Esophagus (tissue), 2 donors: ENCODE results near the gene ANKRD27. TPM values are rescaled to one million over a fixed set of nuclear protein-coding genes. Genes with fewer than 3 reads are reported as not detected.
A peak's percentile ranks its signal among the peaks of the same experiment; 100 is the strongest.
"Not testable (repeated sequence)": the region's sequence is repeated elsewhere in the genome, so short reads cannot be mapped to it uniquely, and the experiment has no call there.

Source experiments
- H3K27ac ChIP-seq, 2 donors: one replicate each; pipeline ENCODE4 v1.5.1; 2013; ENCODE audit warnings: low read depth in 2 of 2, mild to moderate bottlenecking in 2 of 2, inconsistent platforms in 1 of 2, low read length in 1 of 2, moderate library complexity in 1 of 2
- H3K27me3 ChIP-seq, 2 donors: one replicate each; pipeline ENCODE4 v1.6.1; 2013; ENCODE audit warnings: low read length in 2 of 2, control low read depth in 1 of 2, mild to moderate bottlenecking in 1 of 2; ENCODE audit not compliant: insufficient read depth in 2 of 2, control insufficient read depth in 1 of 2
- H3K36me3 ChIP-seq, 2 donors: one replicate each; pipeline ENCODE4 v1.6.1; 2013; ENCODE audit warnings: low read length in 1 of 2; ENCODE audit not compliant: control insufficient read depth in 2 of 2, insufficient read depth in 2 of 2
- H3K4me1 ChIP-seq, 2 donors: one replicate each; pipeline ENCODE4 v1.6.1; 2013; ENCODE audit warnings: low read length in 1 of 2; ENCODE audit not compliant: control insufficient read depth in 2 of 2, insufficient read depth in 2 of 2
- H3K4me3 ChIP-seq, 2 donors: one replicate each; pipeline ENCODE4 v1.5.1; 2013; ENCODE audit warnings: low read length in 2 of 2, mild to moderate bottlenecking in 2 of 2, low read depth in 1 of 2, moderate library complexity in 1 of 2
- H3K9me3 ChIP-seq, 2 donors: one replicate each; pipeline ENCODE4 v1.6.1; 2013; ENCODE audit warnings: mild to moderate bottlenecking in 2 of 2, low read depth in 1 of 2, low read length in 1 of 2, moderate library complexity in 1 of 2; ENCODE audit not compliant: control insufficient read depth in 2 of 2, insufficient read depth in 1 of 2
- WGBS, 2 donors: extraction: QIAGEN DNeasy Blood & Tissue Kit; methylation state at CpG; one replicate each; pipeline ENCODE4 v1.1.7; 2013; 5-methylcytosine and 5-hydroxymethylcytosine counted together
- polyA plus RNA-seq, 2 donors: library from polyadenylated mRNA; stranded (reverse); fragments of 200-250 nt; gene quantifications; one replicate each; pipeline ENCODE4 v1.2.3, GENCODE V29; 2013
- donor health status: healthy with polysubstance abuse.
- donor health status: Bipolar disorder and iron deficiency.

The ANKRD27 gene
- polyA plus RNA-seq = 10 to 100 TPM in 1 of 2 donors, 1 to 10 TPM in 1; 8.5 to 10.9 TPM

DNA sequence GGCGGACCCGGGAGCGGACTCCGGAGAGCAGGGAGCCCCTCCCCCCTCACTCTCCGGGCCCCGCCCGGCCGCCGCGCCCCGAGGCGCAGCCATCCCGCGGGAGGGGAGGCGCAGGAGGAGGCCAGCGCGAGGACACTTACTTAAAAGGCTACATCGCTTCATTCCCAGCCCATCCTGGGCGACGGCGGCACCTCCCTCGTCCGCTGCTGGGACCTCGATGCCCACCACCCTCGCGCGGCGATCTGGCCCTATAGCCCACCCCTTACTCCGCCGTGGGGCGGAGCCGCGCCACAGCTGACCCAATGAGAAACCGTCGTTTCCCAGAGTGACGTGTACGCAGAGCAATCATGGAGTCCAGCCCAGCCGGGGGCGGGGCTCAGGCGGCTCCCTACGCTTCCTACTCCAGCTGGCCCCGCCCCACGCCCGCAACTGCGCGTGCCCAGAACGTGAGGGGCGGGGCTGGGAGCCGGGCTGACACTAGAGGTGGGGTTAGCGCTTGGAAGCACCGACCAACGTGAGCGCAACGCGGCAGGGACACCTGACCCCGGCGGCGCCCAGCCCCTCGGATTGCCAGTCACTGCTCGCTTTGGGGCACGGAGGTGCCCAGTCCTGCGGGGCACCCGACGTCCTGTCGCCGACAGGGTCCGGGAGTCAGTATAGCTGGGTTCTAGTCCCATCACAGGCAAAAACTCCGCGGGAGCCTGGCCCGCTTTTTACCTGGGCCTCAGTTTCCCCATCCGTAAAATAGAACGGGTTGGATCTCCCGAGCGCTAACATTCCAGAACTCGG lies at the start of gene ANKRD27:
Gene ANKRD27 (minus strand): TSS at position 250 of the 789 bp plus-strand sequence. CDS start 16,165 bp downstream, outside the sequence.
- H3K9me3 ChIP-seq = no peaks in the 10 kb centered on the region
- H3K27ac ChIP-seq = peak within 1 kb of the TSS; percentile 86 to 90
- peak within 1 kb of the TSS; percentile 66 to 95 for H3K4me3 ChIP-seq
- 0 to 1% methylated on average over 49 to 75 of the region's 75 CpGs for WGBS, 2 donors
- no peaks in the 10 kb centered on the region for H3K27me3 ChIP-seq
- peaks cover 8 to 25% of the 10 kb centered on the region in 2 donors for H3K4me1 ChIP-seq
- H3K36me3 ChIP-seq = no peaks in the 10 kb centered on the region

GRCh38 chr19:32720936-32721250 lies 45.9 kb upstream of the ANKRD27 start:
- Histone ChIP-seq H3K27me3 (no peaks in the 10 kb centered on the region), H3K4me3 (no peak overlapping the region), H3K9me3 (peaks cover 0 to 3% of the 10 kb centered on the region in 2 donors), H3K4me1 (no peaks in the 10 kb centered on the region), H3K36me3 (peaks cover 0 to 3% of the 10 kb centered on the region in 2 donors), H3K27ac (no peak overlapping the region)
- 92 to 97% methylated on average over 22 of the region's 22 CpGs for WGBS, 2 donors

DNA sequence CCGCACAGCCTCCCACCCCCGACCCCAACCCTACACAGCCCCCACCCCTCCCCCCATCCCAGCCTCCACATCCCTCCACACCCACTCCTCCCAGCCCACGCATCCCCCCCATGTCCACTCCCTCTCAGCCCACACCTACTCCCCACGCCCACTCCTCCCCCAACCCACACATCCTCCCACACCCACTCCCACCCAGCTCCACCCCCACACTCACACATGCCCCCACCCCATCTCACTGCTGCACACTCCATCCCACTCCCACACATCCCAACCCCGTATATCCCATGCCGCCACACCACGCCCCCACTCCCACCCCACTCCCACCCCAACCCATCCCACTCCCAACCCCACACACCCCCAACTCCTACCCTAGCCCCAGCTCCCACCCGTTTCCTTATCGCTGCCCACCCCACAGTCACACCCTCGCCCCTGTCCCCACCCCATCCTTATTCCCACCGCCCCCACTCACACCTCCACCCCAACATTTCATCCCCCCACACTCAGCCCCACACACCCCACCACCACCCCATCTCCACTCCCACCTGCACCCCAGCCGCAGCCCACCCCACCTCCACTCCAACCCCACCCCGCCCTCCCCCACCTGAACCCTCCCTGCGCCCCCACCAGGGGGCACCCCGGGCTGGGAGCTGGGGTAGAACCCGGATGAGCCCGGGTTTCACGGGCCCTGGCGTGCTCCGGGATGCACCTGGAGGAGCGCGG lies 45.4 kb upstream of the ANKRD27 start:
- WGBS, 2 donors = 89 to 94% methylated on average over 19 to 22 of the region's 22 CpGs
- H3K9me3 ChIP-seq = peaks cover 0 to 3% of the 10 kb centered on the region in 2 donors

DNA sequence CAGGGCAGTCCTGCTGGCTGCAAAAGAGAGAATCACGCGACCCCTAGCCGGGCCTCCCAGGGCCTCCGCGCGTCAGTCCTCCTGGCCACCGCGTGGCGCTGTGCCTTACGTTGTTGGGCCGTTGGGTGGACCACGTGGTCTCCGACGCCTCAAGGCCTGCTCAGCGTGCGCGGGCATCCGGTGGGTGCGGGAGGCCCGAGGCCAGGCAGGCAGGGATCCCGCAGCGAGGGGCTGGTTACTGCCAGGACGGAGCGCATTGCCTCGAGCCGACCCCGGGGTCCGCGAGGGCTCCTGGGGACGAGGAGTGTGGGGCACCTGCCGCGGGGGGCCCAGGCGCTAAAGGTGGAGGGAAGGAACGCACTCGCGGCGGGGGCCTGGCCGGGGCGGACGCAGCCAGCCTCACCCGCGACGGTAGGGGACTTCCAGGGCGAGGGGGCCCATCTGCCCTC lies 44.7 kb upstream of the ANKRD27 start, which contains the start of gene TDRD12:
Gene TDRD12 (plus strand): TSS at position 157 of the 449 bp plus-strand sequence. CDS start 306 bp downstream, outside the sequence.
- peak within 1 kb of the TSS in 1 of 2 donors; percentile 70 for H3K27ac ChIP-seq
- H3K36me3 ChIP-seq = peaks cover 0 to 8% of the 10 kb centered on the region in 2 donors
- 86 to 94% methylated on average over 33 to 44 of the region's 44 CpGs for WGBS, 2 donors
- no peak within 1 kb of the TSS for H3K4me3 ChIP-seq
- H3K4me1 ChIP-seq = no peaks in the 10 kb centered on the region
- no peaks in the 10 kb centered on the region for H3K27me3 ChIP-seq
- peaks cover 0 to 3% of the 10 kb centered on the region in 2 donors for H3K9me3 ChIP-seq

More for the DNA sequence above, 45.4 kb upstream of the ANKRD27 start:
- no peaks in the 10 kb centered on the region for H3K27me3 ChIP-seq
- no peak overlapping the region for H3K27ac ChIP-seq
- no peaks in the 10 kb centered on the region for H3K4me1 ChIP-seq
- H3K36me3 ChIP-seq = peaks cover 0 to 4% of the 10 kb centered on the region in 2 donors
- no peak overlapping the region for H3K4me3 ChIP-seq

- Histone ChIP-seq H3K36me3 (peaks cover 0 to 10% of the 10 kb centered on the region in 2 donors), H3K9me3 (peaks cover 0 to 3% of the 10 kb centered on the region in 2 donors), H3K4me3 (no peak overlapping the region), H3K4me1 (no peaks in the 10 kb centered on the region), H3K27ac (peak overlapping the region; percentile 20 to 70), H3K27me3 (no peaks in the 10 kb centered on the region)
- WGBS, 2 donors = 69 to 72% methylated on average over 7 of the region's 7 CpGs
Observed at GRCh38 chr19:32718286-32718685, 43.3 kb upstream of the ANKRD27 start.

GRCh38 chr19:32717496-32717895 lies 42.5 kb upstream of the ANKRD27 start:
- Histone ChIP-seq H3K27ac (peak overlapping the region; percentile 20 to 24), H3K9me3 (peaks cover 0 to 3% of the 10 kb centered on the region in 2 donors), H3K4me1 (no peaks in the 10 kb centered on the region), H3K27me3 (no peaks in the 10 kb centered on the region), H3K4me3 (no peak overlapping the region), H3K36me3 (peaks cover 0 to 12% of the 10 kb centered on the region in 2 donors)
- 58 to 60% methylated on average over 5 of the region's 5 CpGs for WGBS, 2 donors

DNA sequence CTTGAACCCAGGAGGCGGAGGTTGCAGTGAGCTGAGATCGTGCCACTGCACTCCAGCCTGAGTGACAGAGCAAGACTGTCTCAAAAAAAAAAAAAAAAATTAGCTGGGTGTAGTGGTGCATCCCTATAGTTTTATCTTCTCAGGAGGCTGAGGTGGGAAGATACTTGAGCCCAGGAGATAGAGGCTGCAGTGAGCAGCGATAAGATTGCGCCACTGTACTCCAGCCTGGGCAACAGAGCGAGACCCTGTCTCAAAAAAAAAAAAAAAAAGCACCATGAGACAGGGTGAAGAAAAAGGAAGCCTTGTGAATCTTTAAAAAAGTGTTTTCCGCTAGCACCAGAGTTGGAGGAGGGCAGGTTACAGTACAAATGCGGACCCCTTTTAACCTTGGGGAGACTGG lies 41.2 kb upstream of the ANKRD27 start:
- not testable (repeated sequence) for H3K27me3 ChIP-seq, H3K4me3 ChIP-seq, H3K9me3 ChIP-seq, H3K27ac ChIP-seq, H3K4me1 ChIP-seq
- 95 to 98% methylated on average over 7 of the region's 7 CpGs for WGBS, 2 donors
- peaks cover 0 to 12% of the 10 kb centered on the region in 2 donors for H3K36me3 ChIP-seq

DNA sequence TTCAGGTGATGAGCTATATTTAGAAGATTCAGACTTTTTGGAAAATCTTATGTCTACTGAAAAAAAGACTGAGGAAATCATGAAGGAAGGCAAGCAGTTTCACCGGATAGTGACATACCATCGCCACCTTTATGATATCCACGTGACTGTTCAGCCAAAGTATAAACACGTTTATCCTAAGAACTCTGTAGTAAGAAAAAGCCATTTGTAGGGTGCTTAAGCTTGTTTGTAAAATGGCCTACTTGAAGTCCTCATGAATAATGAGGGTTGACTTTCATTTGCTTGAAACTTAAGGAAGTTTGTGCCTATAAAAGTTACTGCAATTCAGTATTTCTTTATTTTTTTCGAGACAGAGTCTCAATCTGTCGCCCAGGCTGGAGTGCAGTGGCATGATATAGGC lies 36.8 kb upstream of the ANKRD27 start:
- Histone ChIP-seq H3K36me3 (peaks cover 0 to 12% of the 10 kb centered on the region in 2 donors), H3K9me3 (no peaks in the 10 kb centered on the region)

DNA sequence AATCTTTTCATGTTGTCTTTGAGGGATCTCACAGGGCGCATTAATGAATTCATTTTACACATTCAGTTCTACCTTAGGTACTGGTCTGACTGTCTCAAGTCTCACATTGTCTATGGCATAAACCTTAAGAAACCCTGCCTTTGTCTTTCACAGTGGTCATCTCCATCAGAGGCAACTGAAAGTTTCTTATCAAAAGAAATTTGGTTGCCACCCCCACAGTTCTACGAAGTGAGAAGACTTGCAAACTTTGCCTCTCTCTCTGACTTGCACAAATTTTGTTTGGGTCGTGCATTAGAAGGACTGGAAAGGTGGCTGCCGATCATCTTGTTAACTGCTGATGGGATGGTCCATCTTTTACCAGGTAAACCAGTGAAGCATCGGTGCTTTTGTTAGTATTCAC lies 34.1 kb upstream of the ANKRD27 start:
- Histone ChIP-seq H3K27ac (no peak overlapping the region), H3K4me3 (no peak overlapping the region), H3K4me1 (no peaks in the 10 kb centered on the region), H3K9me3 (no peaks in the 10 kb centered on the region), H3K27me3 (no peaks in the 10 kb centered on the region), H3K36me3 (peaks cover 0 to 6% of the 10 kb centered on the region in 2 donors)
- 91 to 93% methylated on average over 5 of the region's 5 CpGs for WGBS, 2 donors

More for the DNA sequence above, 36.8 kb upstream of the ANKRD27 start:
- 92 to 93% methylated on average over 6 of the region's 6 CpGs for WGBS, 2 donors
- Histone ChIP-seq H3K4me3 (no peak overlapping the region), H3K27ac (no peak overlapping the region), H3K27me3 (no peaks in the 10 kb centered on the region), H3K4me1 (no peaks in the 10 kb centered on the region)
